Midbrain (tissue), 1 donor: Measurements from ENCODE around the gene FBXL16.

Experiments used
- DNase-seq: peaks from one replicate; lab custom pipeline; 2025; lab: John Stamatoyannopoulos, UW

Gene FBXL16

GRCh38 chr16:660459-661183, 45.0 kb downstream of the FBXL16 start:
- peak; percentile 82 for DNase-seq

- DNase-seq = no peak
These were observed 45.5 kb downstream of the FBXL16 start for GRCh38 chr16:660132-660458.

- no peak for DNase-seq
These were observed 46.0 kb downstream of the FBXL16 start for GRCh38 chr16:659618-660017.

GRCh38 chr16:658679-659571, 46.7 kb downstream of the FBXL16 start:
- DNase-seq = no peak

GRCh38 chr16:657487-657886, 48.1 kb downstream of the FBXL16 start:
- DNase-seq = no peak

GRCh38 chr16:654034-654433, 51.6 kb downstream of the FBXL16 start:
- no peak for DNase-seq

GRCh38 chr16:652454-653305, 52.9 kb downstream of the FBXL16 start:
- no peak for DNase-seq

GRCh38 chr16:651844-652243, 53.8 kb downstream of the FBXL16 start:
- DNase-seq = no peak

GRCh38 chr16:649631-650030, 56.0 kb downstream of the FBXL16 start:
- no peak for DNase-seq

- peak; percentile 97 for DNase-seq
These were observed 56.6 kb downstream of the FBXL16 start, which contains the start of gene WDR90 for GRCh38 chr16:648781-649589. WDR90 (plus strand) TSS chr16:649365; CDS start chr16:649417, 52 bp downstream.

GRCh38 chr16:648071-648780, 57.4 kb downstream of the FBXL16 start:
- no peak for DNase-seq

- no peak for DNase-seq
These were observed 58.3 kb downstream of the FBXL16 start for GRCh38 chr16:647173-647902.

- no peak for DNase-seq
These were observed 58.9 kb downstream of the FBXL16 start for GRCh38 chr16:646679-647172.

GRCh38 chr16:645852-646678, 59.5 kb downstream of the FBXL16 start:
- no peak for DNase-seq

- no peak for DNase-seq
These were observed 61.0 kb downstream of the FBXL16 start for GRCh38 chr16:644556-644955.

- no peak for DNase-seq
These were observed 62.6 kb downstream of the FBXL16 start for GRCh38 chr16:643050-643368.
